IgD-negative memory B cell (primary cell): ENCODE data around the gene DSC3. TPM values are rescaled to one million over a fixed set of nuclear protein-coding genes. Genes with fewer than 3 reads are reported as not detected.

Experiments
- H3K27ac Mint-ChIP-seq, 3 donors: one replicate each; pipeline ENCODE4 v1.8.0; 2020 to 2022; ENCODE audit warnings: mild to moderate bottlenecking in 3 of 3, mixed read lengths in 3 of 3, moderate library complexity in 1 of 3
- H3K27me3 Mint-ChIP-seq: one replicate; pipeline ENCODE4 v1.8.0; 2021; ENCODE audit warnings: mixed read lengths
- H3K36me3 Mint-ChIP-seq: one replicate; pipeline ENCODE4 v1.8.0; 2020; ENCODE audit warnings: mild to moderate bottlenecking, mixed read lengths
- H3K4me1 Mint-ChIP-seq, 3 donors: one replicate each; pipeline ENCODE4 v1.8.0; 2020 to 2022; ENCODE audit warnings: mixed read lengths in 3 of 3, mild to moderate bottlenecking in 1 of 3
- H3K4me3 Mint-ChIP-seq, 4 donors: one replicate each; pipeline ENCODE4 v1.8.0; 2020 to 2022; ENCODE audit warnings: mild to moderate bottlenecking in 4 of 4, mixed read lengths in 4 of 4, moderate library complexity in 3 of 4
- H3K9me3 Mint-ChIP-seq, 3 donors: one replicate each; pipeline ENCODE4 v1.8.0; 2020 to 2021; ENCODE audit warnings: mixed read lengths in 3 of 3, mild to moderate bottlenecking in 1 of 3
- polyA plus RNA-seq: library from polyadenylated mRNA; unstranded; fragments of 300-500 nt; fragmentation: Illumina TruSeq; gene quantifications from one replicate; pipeline ENCODE4 v1.2.3, GENCODE V29; 2021

The DSC3 gene
- polyA plus RNA-seq, 1 donor from 2014 or later, result not detected

DNA sequence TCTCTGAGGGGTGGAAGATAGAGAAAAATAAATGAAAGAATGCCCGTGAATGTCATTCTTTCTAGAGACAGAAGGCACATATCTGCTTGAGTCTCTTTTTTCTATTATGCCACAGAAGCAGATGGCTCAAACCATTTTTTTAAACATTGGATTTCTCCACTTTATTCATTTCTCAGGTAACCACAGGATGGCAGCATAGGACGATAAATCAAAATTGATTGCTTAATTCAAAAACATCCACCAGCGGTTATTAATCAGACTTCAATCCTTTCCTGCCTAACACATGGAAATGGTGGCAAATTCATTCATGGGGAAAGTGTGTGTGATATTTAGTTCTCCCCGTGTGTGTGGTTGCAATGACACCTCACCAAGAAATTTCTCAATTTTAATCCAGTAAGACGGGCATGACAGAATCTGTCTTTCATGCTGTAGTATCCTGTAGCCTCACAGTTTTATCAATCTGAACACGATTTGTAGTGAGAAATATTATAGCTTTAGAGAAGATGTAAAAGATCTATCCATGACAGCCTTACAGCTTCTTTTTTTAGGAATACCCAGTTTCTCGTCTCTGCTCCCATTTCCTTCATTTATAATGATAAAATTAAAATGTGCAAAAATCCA lies 72.2 kb downstream of the DSC3 start:
- no peaks in the 10 kb centered on the region for H3K9me3 Mint-ChIP-seq
- H3K27ac Mint-ChIP-seq, result no peak overlapping the region

DNA sequence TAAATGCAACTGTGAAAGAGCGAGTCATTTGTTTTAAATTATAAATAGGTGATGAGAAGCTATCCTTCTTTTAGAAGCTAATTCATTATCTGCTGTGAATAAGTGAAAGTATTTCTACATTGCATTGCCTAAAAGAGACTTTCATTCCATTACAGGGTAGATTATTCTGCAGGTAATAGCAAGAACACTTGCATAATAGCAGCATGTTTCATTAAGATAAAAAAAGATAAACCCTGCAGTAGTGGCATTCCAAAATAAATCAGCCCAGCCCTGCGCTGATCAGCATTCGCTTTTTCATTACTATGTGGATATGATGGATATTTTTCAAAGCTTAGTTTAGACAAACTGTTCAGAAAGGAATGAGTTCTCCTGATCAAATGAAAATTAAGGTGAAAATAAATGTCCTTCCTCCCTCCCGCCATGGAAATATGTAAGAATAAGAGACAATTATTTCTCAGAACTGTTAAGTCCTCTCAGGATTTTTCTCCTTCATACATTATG lies 72.8 kb downstream of the DSC3 start:
- H3K27me3 Mint-ChIP-seq, result no peaks in the 10 kb centered on the region
- no peak overlapping the region for H3K4me3 Mint-ChIP-seq
- H3K4me1 Mint-ChIP-seq, result no peaks in the 10 kb centered on the region
- no peaks in the 10 kb centered on the region for H3K9me3 Mint-ChIP-seq
- H3K27ac Mint-ChIP-seq, result no peak overlapping the region
- no peaks in the 10 kb centered on the region for H3K36me3 Mint-ChIP-seq

More for the DNA sequence above, 72.2 kb downstream of the DSC3 start:
- Mint-ChIP-seq H3K27me3 (no peaks in the 10 kb centered on the region), H3K4me1 (no peaks in the 10 kb centered on the region), H3K4me3 (no peak overlapping the region), H3K36me3 (no peaks in the 10 kb centered on the region)

DNA sequence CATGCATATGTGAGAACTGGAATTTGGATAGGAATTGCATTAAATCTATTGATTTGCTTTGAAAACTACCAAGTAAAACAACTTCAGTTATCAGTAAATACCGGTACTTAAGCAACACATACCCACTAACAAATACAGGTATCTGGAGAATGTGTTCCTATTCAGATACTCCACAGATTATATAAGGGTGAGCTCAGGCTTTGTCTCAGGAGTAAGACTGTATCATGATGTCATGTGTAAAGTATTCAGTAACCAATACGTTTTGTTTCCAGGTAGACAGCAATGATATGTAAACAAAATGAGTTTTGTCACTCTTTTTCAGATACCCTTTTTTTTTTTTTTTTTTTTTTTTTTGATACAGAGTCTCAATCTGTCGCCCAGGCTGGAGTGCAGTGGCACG lies 74.8 kb downstream of the DSC3 start:
- H3K27ac Mint-ChIP-seq, result no peak overlapping the region
- no peak overlapping the region for H3K4me3 Mint-ChIP-seq

DNA sequence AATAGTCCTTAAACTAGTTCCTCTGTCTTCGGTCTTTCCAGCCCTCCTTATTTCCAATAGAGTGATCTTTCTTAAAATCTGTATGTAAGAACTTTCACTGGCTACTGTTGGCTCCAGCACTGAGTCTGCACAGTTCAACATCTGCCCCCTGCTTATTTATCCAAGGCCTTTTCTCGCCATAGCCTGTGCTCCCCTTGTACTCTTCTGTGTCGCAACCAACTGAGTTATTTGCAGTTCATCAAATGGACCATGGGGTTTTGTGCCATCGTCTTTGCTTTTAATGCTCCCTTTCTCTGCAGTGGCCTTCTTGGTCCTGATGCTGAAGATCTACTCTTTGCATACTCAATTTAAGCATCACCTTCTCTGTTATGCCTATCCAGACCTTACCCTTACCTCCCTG lies 77.3 kb downstream of the DSC3 start:
- Mint-ChIP-seq H3K36me3 (no peaks in the 10 kb centered on the region), H3K4me3 (no peak overlapping the region), H3K27me3 (no peaks in the 10 kb centered on the region), H3K27ac (no peak overlapping the region), H3K9me3 (no peaks in the 10 kb centered on the region), H3K4me1 (no peaks in the 10 kb centered on the region)

More for the DNA sequence above, 74.8 kb downstream of the DSC3 start:
- Mint-ChIP-seq H3K9me3 (no peaks in the 10 kb centered on the region), H3K36me3 (no peaks in the 10 kb centered on the region), H3K4me1 (no peaks in the 10 kb centered on the region), H3K27me3 (no peaks in the 10 kb centered on the region)

DNA sequence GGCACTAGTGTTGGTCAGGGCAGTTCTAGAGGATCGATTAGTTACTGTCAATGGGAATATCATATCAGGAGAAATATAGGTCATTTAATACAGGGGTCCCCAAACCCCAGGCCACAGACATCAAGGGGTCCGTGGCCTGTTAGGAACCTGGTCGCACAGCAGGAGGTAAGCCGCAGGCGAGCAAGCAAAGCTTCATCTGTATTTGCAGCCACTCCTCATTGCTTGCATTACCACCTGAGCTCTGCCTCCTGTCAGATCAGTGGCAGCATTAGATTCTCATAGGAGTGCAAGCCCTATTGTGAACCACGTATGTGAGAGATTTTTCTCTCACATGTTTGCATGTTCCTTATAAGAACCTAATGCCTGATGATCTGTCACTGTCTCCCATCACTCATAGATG lies 81.9 kb downstream of the DSC3 start:
- H3K27me3 Mint-ChIP-seq, result no peaks in the 10 kb centered on the region
- H3K27ac Mint-ChIP-seq, result no peak overlapping the region
- no peaks in the 10 kb centered on the region for H3K4me1 Mint-ChIP-seq
- H3K36me3 Mint-ChIP-seq, result no peaks in the 10 kb centered on the region
- H3K4me3 Mint-ChIP-seq, result no peak overlapping the region
- H3K9me3 Mint-ChIP-seq, result no peaks in the 10 kb centered on the region

DNA sequence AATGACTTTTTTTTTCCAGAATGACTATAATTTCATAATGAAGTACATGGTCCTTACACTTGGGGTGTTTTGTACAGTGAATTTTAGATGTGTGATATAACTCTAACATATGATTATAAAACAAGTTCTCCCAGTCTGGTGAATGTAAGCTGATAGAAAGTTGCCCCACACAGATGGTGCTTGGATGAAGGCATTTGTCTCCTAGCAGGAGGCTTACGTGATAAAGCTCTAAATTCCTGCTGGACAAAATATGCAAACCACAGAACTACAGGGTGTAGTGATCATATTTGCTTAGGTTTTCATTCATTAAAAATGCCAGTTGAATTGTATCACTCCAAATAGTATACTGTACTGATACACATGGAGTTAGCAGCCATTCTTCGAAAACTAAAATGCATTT lies 85.5 kb downstream of the DSC3 start:
- H3K4me1 Mint-ChIP-seq, result no peaks in the 10 kb centered on the region
- H3K36me3 Mint-ChIP-seq, result no peaks in the 10 kb centered on the region
- H3K9me3 Mint-ChIP-seq, result peaks cover 0 to 2% (median 0%) of the 10 kb centered on the region in 3 donors
- no peaks in the 10 kb centered on the region for H3K27me3 Mint-ChIP-seq
- H3K27ac Mint-ChIP-seq, result no peak overlapping the region
- no peak overlapping the region for H3K4me3 Mint-ChIP-seq

DNA sequence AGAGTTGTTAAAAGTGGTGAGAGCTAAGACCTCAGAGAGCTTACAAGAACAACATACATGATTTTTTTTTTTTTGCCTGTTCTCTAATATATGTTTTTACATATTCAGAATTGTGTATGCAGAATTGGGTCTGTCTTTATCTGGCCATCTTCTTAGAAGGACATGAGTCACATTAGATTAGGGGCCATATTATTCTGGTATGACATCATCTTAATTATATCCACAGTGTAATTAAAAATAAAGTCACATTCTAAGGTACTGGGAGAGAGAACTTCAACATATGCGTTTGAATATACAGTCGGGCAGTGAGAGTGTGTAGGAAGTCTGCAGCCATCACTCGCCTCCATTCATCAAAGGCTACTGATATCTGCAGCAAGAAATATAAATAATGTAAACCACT lies 88.3 kb downstream of the DSC3 start:
- Mint-ChIP-seq H3K4me1 (no peaks in the 10 kb centered on the region), H3K27ac (no peak overlapping the region), H3K36me3 (no peaks in the 10 kb centered on the region), H3K4me3 (no peak overlapping the region), H3K27me3 (no peaks in the 10 kb centered on the region), H3K9me3 (peaks cover 0 to 2% (median 0%) of the 10 kb centered on the region in 3 donors)

DNA sequence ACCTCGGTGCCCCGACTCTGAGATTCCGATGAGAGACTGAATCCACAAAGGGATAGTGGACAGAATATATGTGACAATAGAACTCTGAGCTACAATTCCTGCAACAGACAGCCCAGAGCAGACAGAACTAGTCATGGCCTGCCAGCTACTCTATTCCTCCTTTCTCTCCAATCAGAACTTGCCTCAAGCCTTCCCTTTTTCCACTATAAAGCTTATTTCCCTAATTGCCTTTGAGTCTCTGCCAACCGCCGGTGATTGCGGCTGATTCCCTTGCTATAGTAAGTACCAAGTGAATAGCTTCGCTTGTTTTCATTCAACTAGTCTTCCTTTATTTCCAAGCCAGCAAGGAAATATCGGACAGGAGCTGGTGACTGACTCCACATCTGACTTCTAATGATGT lies 96.8 kb downstream of the DSC3 start:
- Mint-ChIP-seq H3K36me3 (no peaks in the 10 kb centered on the region), H3K9me3 (peaks cover 4 to 10% (median 9%) of the 10 kb centered on the region in 3 donors), H3K27me3 (no peaks in the 10 kb centered on the region), H3K4me1 (no peaks in the 10 kb centered on the region), H3K4me3 (no peak overlapping the region), H3K27ac (no peak overlapping the region)

DNA sequence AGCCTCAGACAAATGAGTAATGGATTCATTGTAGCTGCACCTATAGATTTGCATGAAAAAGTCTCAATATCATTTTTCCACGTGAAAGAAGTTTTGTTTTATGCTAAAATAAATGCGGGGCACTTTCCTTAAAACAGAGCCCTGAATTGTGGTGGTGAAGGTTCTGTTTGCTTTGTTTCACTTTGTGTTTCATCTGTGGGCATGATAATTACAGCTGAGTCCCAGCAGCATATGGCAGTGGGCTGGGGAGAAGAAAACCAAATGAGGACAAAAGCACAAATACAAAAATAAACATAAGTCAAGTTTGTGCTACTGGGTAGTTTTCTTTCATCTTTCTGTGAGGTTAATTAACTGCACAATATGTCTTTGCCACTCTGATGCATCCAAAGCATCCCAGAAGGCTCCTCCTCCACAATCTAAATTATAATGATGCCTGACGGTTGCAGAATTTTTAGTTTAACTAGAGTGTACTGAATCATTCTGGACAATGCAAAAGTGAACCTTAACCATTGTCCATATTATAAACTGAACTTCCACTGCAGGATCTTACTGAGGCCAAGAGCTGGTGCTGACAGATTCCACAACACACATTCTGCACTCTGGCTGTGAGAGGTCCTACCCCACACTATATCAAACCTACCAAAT lies 97.6 kb downstream of the DSC3 start:
- Mint-ChIP-seq H3K27me3 (no peaks in the 10 kb centered on the region), H3K27ac (no peak overlapping the region), H3K4me1 (no peaks in the 10 kb centered on the region), H3K36me3 (no peaks in the 10 kb centered on the region), H3K9me3 (peaks cover 4 to 10% (median 9%) of the 10 kb centered on the region in 3 donors), H3K4me3 (no peak overlapping the region)

DNA sequence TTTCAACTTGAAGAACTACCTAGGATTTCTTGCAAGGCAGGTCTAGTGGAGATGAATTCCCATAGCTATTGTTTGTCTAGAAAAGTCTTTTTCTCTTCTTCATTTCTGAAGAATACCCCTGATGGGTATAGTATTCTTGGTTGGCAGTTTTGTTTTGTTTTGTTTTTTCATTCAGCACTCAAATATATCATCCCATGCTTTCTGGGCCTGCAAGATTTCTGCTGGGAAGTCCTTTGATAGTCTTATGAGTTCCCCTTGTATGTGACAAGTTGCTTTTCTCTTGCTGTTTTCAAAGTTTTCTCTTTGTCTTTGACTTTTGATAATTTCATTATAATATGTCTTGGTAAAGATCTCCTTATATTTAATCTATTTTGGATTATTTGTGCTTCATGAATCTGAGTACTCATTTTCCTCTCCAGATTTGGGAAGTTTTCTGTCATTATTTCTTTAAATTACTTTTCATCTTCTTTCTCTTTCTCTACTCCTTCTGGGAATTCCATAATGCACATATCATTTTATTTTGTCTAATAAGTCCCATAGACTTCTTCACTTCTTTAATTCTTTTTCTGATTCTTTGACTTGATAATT lies 101.5 kb downstream of the DSC3 start:
- Mint-ChIP-seq H3K36me3 (no peaks in the 10 kb centered on the region), H3K4me1 (no peaks in the 10 kb centered on the region), H3K9me3 (peaks cover 5 to 13% (median 10%) of the 10 kb centered on the region in 3 donors), H3K27ac (no peak overlapping the region), H3K4me3 (no peak overlapping the region), H3K27me3 (no peaks in the 10 kb centered on the region)

Other genes with a start within 250 kb of the DSC3 start
- not detected for gene DSC2, start 59.7 kb upstream of the DSC3 start, polyA plus RNA-seq
- 0.54 TPM for gene DSC1, start 120.1 kb upstream of the DSC3 start, polyA plus RNA-seq